SIG-M5 treated with dmso at 0.1 percent for 504 hours (cell line): ENCODE results near the gene PATE3.

Experiments used
- DNase-seq: peaks from one replicate; lab custom pipeline; 2025; ENCODE audit not compliant: unreplicated experiment; lab: John Stamatoyannopoulos, UW

Gene PATE3

GRCh38 chr11:125835748-125836147 is 47.8 kb downstream of the PATE3 start:
- DNase-seq = no peak
